22Rv1 (cell line): ENCODE measurements around the gene ZNF787.

ENCODE experiments used
- ZFX ChIP-seq: fragments of 450-650 bp; IDR thresholded peaks from 2 replicates; pipeline ENCODE4 v1.6.1; 2017; ENCODE audit warnings: antibody characterized with exemption, borderline replicate concordance
- TF ChIP-seq, protein P1 (sequence below): fragments of 450-650 bp; IDR thresholded peaks from 2 replicates; pipeline ENCODE4 v1.5.1; 2017; ENCODE audit warnings: mild to moderate bottlenecking

DNA sequence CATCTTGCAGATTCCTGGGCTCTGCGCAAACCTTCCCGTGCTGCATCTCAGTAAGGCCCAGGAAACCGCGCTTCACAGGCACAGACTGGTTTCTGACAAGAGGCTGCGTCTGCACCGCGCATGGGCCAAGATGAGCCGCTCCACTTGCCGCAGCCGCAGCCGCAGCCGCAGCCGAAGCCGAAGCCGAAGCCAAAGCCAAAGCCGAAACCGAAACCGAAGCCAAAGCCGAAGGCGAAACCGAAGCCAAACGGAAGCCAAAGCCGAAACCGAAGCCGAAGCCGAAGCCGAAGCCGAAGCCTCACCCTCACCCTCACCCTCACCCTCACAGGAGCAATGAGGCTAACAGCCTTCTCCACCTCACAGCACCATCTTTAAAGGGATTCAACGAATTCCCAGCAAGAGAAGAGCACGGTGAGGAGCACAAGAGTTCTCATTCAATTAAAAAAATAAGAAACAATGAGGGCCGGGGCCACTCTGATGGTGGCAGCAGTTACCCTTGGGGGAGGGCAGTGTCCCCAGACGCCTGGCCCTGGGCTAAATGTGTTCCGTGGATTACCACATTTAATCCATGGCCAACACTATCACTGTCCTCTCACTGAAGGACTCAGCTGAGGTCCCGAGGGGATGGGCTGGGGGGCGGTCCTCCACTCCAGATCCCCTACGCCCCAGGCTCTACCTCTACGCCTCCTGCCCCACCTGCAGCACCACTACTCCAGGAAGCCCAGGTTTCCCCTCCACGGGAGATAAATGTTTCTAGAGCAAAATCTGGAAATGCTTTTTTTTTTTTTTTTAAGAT lies 29.1 kb downstream of the ZNF787 start:
- TF ChIP-seq, protein P1, sequence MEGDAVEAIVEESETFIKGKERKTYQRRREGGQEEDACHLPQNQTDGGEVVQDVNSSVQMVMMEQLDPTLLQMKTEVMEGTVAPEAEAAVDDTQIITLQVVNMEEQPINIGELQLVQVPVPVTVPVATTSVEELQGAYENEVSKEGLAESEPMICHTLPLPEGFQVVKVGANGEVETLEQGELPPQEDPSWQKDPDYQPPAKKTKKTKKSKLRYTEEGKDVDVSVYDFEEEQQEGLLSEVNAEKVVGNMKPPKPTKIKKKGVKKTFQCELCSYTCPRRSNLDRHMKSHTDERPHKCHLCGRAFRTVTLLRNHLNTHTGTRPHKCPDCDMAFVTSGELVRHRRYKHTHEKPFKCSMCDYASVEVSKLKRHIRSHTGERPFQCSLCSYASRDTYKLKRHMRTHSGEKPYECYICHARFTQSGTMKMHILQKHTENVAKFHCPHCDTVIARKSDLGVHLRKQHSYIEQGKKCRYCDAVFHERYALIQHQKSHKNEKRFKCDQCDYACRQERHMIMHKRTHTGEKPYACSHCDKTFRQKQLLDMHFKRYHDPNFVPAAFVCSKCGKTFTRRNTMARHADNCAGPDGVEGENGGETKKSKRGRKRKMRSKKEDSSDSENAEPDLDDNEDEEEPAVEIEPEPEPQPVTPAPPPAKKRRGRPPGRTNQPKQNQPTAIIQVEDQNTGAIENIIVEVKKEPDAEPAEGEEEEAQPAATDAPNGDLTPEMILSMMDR, result no peak
- no peak for TF ChIP-seq ZFX
